H9 (cell line): Measurements from ENCODE around the gene SLC19A1. TPM values are rescaled to one million over a fixed set of nuclear protein-coding genes. Genes with fewer than 3 reads are reported as not detected.
A peak's percentile ranks its signal among the peaks of the same experiment; 100 is the strongest.

Experiments
- DNase-seq: peaks from one replicate; pipeline ENCODE4 v3.0.0-alpha.2; 2017
- H2AFZ ChIP-seq: one replicate; pipeline ENCODE4 v1.6.1; 2013; ENCODE audit warnings: mild to moderate bottlenecking, low read length, control low read depth, moderate library complexity
- H2AK5ac ChIP-seq: 2 replicates; pipeline ENCODE4 v1.6.1; 2013; ENCODE audit warnings: low read length, control low read depth, mixed read lengths; ENCODE audit not compliant: insufficient read length
- H2BK120ac ChIP-seq: one replicate; pipeline ENCODE4 v1.6.1; 2013; ENCODE audit warnings: low read depth, mild to moderate bottlenecking, low read length, control low read depth, inconsistent platforms; ENCODE audit not compliant: poor library complexity, severe bottlenecking
- H2BK12ac ChIP-seq: 2 replicates; pipeline ENCODE4 v1.6.1; 2013; ENCODE audit warnings: low read length, control low read depth, mixed read lengths, low read depth; ENCODE audit not compliant: insufficient read length
- H2BK15ac ChIP-seq: 2 replicates; pipeline ENCODE4 v1.6.1; 2013; ENCODE audit warnings: low read depth, low read length, control low read depth
- H2BK20ac ChIP-seq: one replicate; pipeline ENCODE4 v1.6.1; 2013; ENCODE audit warnings: low read depth, mild to moderate bottlenecking, low read length, control low read depth, inconsistent platforms; ENCODE audit not compliant: poor library complexity, severe bottlenecking
- H2BK5ac ChIP-seq: 2 replicates; pipeline ENCODE4 v1.6.1; 2013; ENCODE audit warnings: low read length, control low read depth, mixed read lengths; ENCODE audit not compliant: insufficient read length
- H3K14ac ChIP-seq: 2 replicates; pipeline ENCODE4 v1.6.1; 2013; ENCODE audit warnings: low read length, control low read depth; ENCODE audit not compliant: insufficient read depth
- H3K18ac ChIP-seq: 2 replicates; pipeline ENCODE4 v1.6.1; 2013; ENCODE audit warnings: low read depth, mild to moderate bottlenecking, mixed read lengths, low read length, control low read depth; ENCODE audit not compliant: insufficient read length
- H3K23ac ChIP-seq: 2 replicates; pipeline ENCODE4 v1.6.1; 2013; ENCODE audit warnings: low read length, control low read depth, mixed read lengths, low read depth; ENCODE audit not compliant: insufficient read length
- H3K23me2 ChIP-seq: 2 replicates; pipeline ENCODE4 v1.6.1; 2013; ENCODE audit warnings: low read depth, mild to moderate bottlenecking, mixed read lengths, low read length, control low read depth; ENCODE audit not compliant: insufficient read length, poor library complexity, severe bottlenecking
- H3K27ac ChIP-seq: 2 replicates; pipeline ENCODE4 v1.5.1; 2013; ENCODE audit warnings: low read length, control low read depth, mixed read lengths, low read depth; ENCODE audit not compliant: insufficient read length
- H3K27me3 ChIP-seq: 2 replicates; pipeline ENCODE4 v1.6.1; 2013; ENCODE audit warnings: low read length, control low read depth, inconsistent platforms; ENCODE audit not compliant: insufficient read depth
- H3K4ac ChIP-seq: 2 replicates; pipeline ENCODE4 v1.6.1; 2013; ENCODE audit warnings: low read depth, mild to moderate bottlenecking, control low read depth, inconsistent platforms, low read length, moderate library complexity
- H3K4me1 ChIP-seq: 2 replicates; pipeline ENCODE4 v1.6.1; 2013; ENCODE audit warnings: low read length, control low read depth, inconsistent platforms; ENCODE audit not compliant: insufficient read depth
- H3K4me2 ChIP-seq: 2 replicates; pipeline ENCODE4 v1.6.1; 2013; ENCODE audit warnings: low read length, control low read depth, mixed read lengths; ENCODE audit not compliant: insufficient read length, insufficient read depth
- H3K56ac ChIP-seq: 2 replicates; pipeline ENCODE4 v1.6.1; 2013; ENCODE audit warnings: low read depth, mild to moderate bottlenecking, mixed read lengths, low read length, control low read depth; ENCODE audit not compliant: insufficient read length
- H3K79me1 ChIP-seq: 2 replicates; pipeline ENCODE4 v1.6.1; 2013; ENCODE audit warnings: low read depth, mild to moderate bottlenecking, moderate library complexity, low read length, control low read depth, inconsistent platforms; ENCODE audit not compliant: insufficient read depth, poor library complexity, severe bottlenecking
- H3K79me2 ChIP-seq: 2 replicates; pipeline ENCODE4 v1.6.1; 2013; ENCODE audit warnings: low read length, control low read depth, inconsistent platforms; ENCODE audit not compliant: insufficient read depth
- H3K9ac ChIP-seq: 2 replicates; pipeline ENCODE4 v1.6.1; 2013; ENCODE audit warnings: low read length, control low read depth, mixed read lengths; ENCODE audit not compliant: insufficient read length; ENCODE audit errors: extremely low read depth
- H3K9me3 ChIP-seq: one replicate; pipeline ENCODE4 v1.6.1; 2013; ENCODE audit warnings: low read depth, low read length, inconsistent platforms; ENCODE audit not compliant: control insufficient read depth
- H3T11ph ChIP-seq: one replicate; pipeline ENCODE4 v1.6.1; 2013; ENCODE audit warnings: mild to moderate bottlenecking, low read length, control low read depth, inconsistent platforms
- H4K20me1 ChIP-seq: one replicate; pipeline ENCODE4 v1.6.1; 2013; ENCODE audit not compliant: control insufficient read depth, insufficient read length, insufficient read depth
- H4K5ac ChIP-seq: 2 replicates; pipeline ENCODE4 v1.6.1; 2013; ENCODE audit warnings: low read depth, mild to moderate bottlenecking, mixed read lengths, low read length, control low read depth; ENCODE audit not compliant: insufficient read length
- H4K8ac ChIP-seq: replicated peaks from 2 replicates; pipeline ENCODE4 v1.6.1; 2013; ENCODE audit warnings: low read length, control low read depth, mixed read lengths, low read depth; ENCODE audit not compliant: insufficient read length
- H4K91ac ChIP-seq: 2 replicates; pipeline ENCODE4 v1.6.1; 2013; ENCODE audit warnings: low read depth, mild to moderate bottlenecking, moderate library complexity, mixed read lengths, low read length, control low read depth; ENCODE audit not compliant: insufficient read length
- H3K27ac Mint-ChIP-seq, 3 experiments: 2 replicates in 2 of 3; 3 replicates in 1 of 3; pipeline ENCODE4 v1.8.0; 2020 to 2021; ENCODE audit warnings: mixed read lengths in 3 of 3, mild to moderate bottlenecking in 1 of 3, moderate library complexity in 1 of 3
- H3K27me3 Mint-ChIP-seq: 2 replicates; pipeline ENCODE4 v1.8.0; 2021; ENCODE audit warnings: low read depth, mild to moderate bottlenecking, moderate library complexity, mixed read lengths
- H3K36me3 Mint-ChIP-seq, 3 experiments: 2 replicates in 2 of 3; 3 replicates in 1 of 3; pipeline ENCODE4 v1.8.0; 2020 to 2021; ENCODE audit warnings: low read depth in 3 of 3, mixed read lengths in 3 of 3; ENCODE audit not compliant: insufficient read depth in 1 of 3
- H3K4me1 Mint-ChIP-seq, 2 experiments: 2 replicates each; pipeline ENCODE4 v1.8.0; 2020; ENCODE audit warnings: mixed read lengths in 2 of 2
- H3K4me3 Mint-ChIP-seq, 2 experiments: 2 replicates in 1 of 2; 3 replicates in 1 of 2; pipeline ENCODE4 v1.8.0; 2020 to 2021; ENCODE audit warnings: mild to moderate bottlenecking in 2 of 2, mixed read lengths in 2 of 2, moderate library complexity in 1 of 2
- H3K9me3 Mint-ChIP-seq, 2 experiments: 2 replicates in 1 of 2; 3 replicates in 1 of 2; pipeline ENCODE4 v1.8.0; 2020; ENCODE audit warnings: mild to moderate bottlenecking in 2 of 2, mixed read lengths in 2 of 2, moderate library complexity in 1 of 2
- WGBS: extraction: QIAGEN DNeasy Blood & Tissue Kit; methylation state at CpG from one replicate; pipeline ENCODE4 v1.1.7; 2013; ENCODE audit warnings: missing lambda C conversion rate, low lambda C conversion rate, mixed read lengths; ENCODE audit not compliant: insufficient read length; ENCODE audit errors: extremely low coverage; 5-methylcytosine and 5-hydroxymethylcytosine counted together
- total RNA-seq: library from RNA; stranded (reverse); gene quantifications from 2 replicates; pipeline ENCODE4 v1.2.1, GENCODE V29; 2021
- TF ChIP-seq, protein P1 (sequence below): fragments of 200-600 bp; sonication (generic); conservative IDR thresholded peaks from 3 replicates; pipeline ENCODE4 v1.8.0; 2021; ENCODE audit warnings: antibody characterized with exemption, mild to moderate bottlenecking

Gene SLC19A1
- total RNA-seq, 1 experiment from 2014 or later: 32.4 TPM

GRCh38 chr21:45570071-45570470, 27.8 kb upstream of the SLC19A1 start:
- Histone ChIP-seq H3K4ac (no peak overlapping the region), H3K9ac (no peak overlapping the region), H2BK15ac (no peak overlapping the region), H3T11ph (no peak overlapping the region), H2BK12ac (no peak overlapping the region), H3K14ac (no peak overlapping the region), H3K23me2 (no peaks in the 10 kb centered on the region), H3K18ac (no peak overlapping the region), H2AFZ (no peak overlapping the region), H4K91ac (no peak overlapping the region), H3K4me1 (peaks cover 4% of the 10 kb centered on the region; the same call in 1 of the 2 replicates), H2AK5ac (no peak overlapping the region), H3K27me3 (no peaks in the 10 kb centered on the region), H3K23ac (no peak overlapping the region), H4K20me1 (no peaks in the 10 kb centered on the region), H3K79me2 (no peaks in the 10 kb centered on the region), H2BK5ac (no peak overlapping the region), H2BK120ac (no peak overlapping the region), H3K56ac (no peak overlapping the region), H3K9me3 (no peaks in the 10 kb centered on the region), H3K27ac (no peak overlapping the region), H3K79me1 (no peaks in the 10 kb centered on the region), H2BK20ac (no peak overlapping the region), H4K8ac (no peak overlapping the region), H4K5ac (no peak overlapping the region), H3K4me2 (no peak overlapping the region)
- no peaks in the 10 kb centered on the region for H3K36me3 Mint-ChIP-seq
- peak; percentile 3 for DNase-seq
- no CpG with 5 or more reads among the region's 7 CpGs for WGBS
- no peak overlapping the region for H3K4me3 Mint-ChIP-seq
- peaks cover 2 to 9% of the 10 kb centered on the region in 2 experiments; a peak in 3 of 4 replicates for H3K4me1 Mint-ChIP-seq
- no peaks in the 10 kb centered on the region for H3K9me3 Mint-ChIP-seq
- no peak overlapping the region for H3K27ac Mint-ChIP-seq
- H3K27me3 Mint-ChIP-seq: peaks cover 32% of the 10 kb centered on the region
- TF ChIP-seq, protein P1, sequence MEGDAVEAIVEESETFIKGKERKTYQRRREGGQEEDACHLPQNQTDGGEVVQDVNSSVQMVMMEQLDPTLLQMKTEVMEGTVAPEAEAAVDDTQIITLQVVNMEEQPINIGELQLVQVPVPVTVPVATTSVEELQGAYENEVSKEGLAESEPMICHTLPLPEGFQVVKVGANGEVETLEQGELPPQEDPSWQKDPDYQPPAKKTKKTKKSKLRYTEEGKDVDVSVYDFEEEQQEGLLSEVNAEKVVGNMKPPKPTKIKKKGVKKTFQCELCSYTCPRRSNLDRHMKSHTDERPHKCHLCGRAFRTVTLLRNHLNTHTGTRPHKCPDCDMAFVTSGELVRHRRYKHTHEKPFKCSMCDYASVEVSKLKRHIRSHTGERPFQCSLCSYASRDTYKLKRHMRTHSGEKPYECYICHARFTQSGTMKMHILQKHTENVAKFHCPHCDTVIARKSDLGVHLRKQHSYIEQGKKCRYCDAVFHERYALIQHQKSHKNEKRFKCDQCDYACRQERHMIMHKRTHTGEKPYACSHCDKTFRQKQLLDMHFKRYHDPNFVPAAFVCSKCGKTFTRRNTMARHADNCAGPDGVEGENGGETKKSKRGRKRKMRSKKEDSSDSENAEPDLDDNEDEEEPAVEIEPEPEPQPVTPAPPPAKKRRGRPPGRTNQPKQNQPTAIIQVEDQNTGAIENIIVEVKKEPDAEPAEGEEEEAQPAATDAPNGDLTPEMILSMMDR: no peak
